SKM-1 treated with dmso at 0.1 percent for 144 hours (cell line): Measurements from ENCODE around the gene AGRN.
"Not testable (repeated sequence)": the region's sequence is repeated elsewhere in the genome, so short reads cannot be mapped to it uniquely, and the experiment has no call there.

ENCODE experiments used
- DNase-seq: peaks from one replicate; lab custom pipeline; 2025; ENCODE audit not compliant: unreplicated experiment; lab: John Stamatoyannopoulos, UW

AGRN gene

GRCh38 chr1:1065265-1065939 lies 45.5 kb downstream of the AGRN start:
- DNase-seq = no peak

DNA sequence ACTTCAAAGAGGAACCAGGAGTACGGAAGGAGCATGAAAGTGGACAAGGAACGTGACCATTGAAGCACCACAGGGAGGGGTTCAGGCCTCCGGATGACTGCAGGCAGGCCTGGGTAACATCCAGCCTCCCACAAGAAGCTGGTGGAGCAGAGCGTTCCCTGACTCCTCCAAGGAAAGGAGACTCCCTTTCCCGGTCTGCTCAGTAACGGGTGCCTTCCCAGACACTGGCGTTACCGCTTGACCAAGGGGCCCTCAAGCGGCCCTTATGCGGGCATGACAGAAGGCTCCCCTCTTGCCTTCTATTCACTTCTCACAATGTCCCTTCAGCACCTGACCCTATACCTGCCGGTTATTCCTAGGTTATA lies 46.0 kb downstream of the AGRN start:
- not testable (repeated sequence) for DNase-seq

DNA sequence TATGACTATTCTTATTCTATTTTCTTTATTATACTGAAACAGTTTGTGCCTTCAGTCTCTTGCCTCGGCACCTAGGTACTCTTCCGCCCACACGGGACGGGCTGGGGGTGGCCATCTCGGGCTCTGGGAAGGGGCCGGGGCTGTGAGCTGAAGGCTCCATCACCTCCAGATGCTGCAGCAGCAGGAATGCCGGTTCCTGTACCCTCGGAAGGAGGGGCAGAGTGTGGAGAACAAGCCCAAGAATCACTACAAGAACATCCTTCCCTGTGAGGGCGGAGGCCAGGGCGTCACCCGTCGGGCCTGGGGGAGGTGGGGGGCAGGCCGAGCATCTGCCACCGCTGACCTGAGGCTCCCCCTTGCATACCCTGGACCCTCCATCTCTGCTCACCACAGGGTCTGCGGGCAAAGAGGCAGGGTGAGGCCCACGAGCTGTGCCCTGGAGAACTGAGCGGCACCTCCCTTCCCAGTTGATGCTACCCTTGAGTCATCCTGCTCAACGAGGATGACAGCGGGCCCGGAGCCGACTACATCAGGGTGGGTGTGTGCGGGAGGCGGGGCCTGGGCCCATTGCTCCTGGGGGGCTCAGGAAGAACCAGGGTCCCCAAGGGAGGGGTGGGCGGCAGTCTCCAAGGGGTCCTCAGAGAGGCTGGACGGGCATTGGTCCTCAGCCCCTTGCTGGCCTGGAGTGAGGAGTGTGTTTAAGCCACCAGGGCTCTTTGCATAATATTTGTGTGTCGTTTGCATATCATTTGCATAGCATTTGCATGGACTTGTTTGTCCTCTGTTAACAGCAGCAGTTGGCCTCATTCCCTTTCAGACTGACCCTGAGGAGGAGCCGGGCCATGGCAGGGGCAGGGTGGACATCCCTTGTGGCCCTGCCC lies 46.7 kb downstream of the AGRN start:
- no peak for DNase-seq

DNA sequence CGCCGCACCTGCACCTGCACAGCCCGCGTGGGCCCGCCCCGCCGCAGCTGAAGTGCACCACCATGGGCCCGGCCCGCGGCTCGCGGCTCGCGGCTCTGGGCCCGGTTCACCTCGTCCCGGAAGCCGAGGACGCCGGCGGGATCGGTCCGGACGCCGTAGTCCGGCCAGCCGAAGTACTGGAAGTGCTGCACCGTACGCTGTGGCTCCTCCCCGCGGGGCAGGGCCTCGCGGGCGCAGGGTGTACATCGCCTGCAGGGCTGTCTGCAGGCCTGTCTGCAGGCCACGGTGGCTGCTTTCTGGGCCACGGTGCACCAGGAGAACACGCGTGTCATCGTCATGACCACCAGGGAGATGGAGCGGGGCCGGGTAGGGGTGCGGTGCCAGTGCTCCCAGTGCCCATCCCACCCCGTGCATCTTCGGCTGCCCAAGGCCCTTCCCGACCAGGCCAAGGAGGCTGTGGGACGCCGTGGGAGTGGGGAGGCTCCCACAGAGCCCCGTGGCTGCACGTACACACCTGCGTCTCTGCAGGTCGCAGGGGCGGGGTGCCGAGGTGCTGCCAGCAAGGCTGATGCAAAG lies 47.5 kb downstream of the AGRN start:
- no peak for DNase-seq

GRCh38 chr1:1067860-1068516 lies 48.1 kb downstream of the AGRN start:
- no peak for DNase-seq

DNA sequence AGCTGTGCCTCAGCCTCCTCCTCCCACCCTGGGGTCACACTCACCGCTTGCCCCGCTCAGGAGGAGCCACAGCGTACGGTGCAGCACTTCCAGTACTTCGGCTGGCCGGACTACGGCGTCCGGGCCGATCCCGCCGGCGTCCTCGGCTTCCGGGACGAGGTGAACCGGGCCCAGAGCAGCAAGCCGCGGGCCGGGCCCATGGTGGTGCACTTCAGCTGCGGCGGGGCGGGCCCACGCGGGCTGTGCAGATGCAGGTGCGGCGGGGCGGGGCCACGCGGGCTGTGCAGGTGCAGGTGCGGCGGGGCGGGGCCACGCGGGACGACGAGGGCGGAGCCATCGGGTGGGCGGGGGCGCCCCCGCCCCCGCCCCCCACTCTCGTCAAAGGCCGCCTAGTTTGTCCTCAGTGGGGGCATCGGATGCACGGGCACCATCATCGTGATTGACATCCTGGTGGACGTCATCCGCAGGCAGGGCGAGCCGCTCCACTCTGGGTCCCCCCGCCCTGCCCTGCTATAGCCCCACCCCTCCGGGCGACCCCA lies 48.7 kb downstream of the AGRN start:
- no peak for DNase-seq

GRCh38 chr1:1069056-1069710 lies 49.3 kb downstream of the AGRN start:
- peak; percentile 55 for DNase-seq

DNA sequence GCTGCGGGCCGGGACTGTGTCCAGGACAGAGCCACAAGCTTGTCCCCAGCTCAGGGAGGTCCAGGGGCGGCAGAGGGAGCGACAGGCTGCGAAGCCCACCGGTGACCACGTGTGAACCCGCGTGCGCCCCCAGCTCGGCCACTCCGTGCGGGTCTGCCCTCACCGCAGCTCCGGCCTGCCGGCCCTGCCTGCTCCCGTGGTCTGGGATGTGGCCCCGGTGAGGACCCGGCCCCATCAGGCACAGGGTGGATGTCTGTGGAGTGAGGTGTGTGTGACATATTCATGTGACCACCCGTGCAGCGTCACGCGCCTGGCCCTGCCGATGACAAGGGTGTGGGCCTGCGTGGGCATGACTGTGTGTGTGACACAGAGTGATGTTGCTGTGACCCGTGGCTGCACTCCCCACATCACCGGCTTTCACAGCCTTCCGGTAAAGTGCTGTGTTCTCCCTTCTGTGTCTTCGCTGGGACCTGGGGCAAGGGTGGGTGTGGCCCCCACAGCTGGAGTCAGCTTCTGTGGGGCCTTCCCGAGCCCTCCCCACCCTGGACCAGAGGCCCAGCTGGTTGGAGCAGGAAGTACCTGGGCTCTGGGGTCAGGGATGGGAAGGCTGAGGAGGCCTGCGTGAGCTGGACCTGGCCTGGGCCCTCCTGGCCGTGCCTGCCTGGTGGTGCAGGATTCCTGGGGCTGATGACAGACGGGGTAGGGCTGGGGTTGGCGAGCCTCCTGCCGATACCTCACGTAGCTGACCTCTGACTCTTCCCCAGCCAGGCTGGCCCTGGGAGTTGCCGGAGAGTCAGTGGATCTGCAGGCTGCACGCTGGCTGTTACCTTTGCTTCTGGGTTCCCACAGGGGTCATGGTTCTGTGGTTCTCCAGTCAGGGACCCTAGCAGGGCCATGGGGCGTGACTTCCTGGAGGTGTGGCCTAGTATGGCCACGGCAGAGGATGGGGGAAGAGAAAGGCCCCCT lies 50.1 kb downstream of the AGRN start:
- no peak for DNase-seq

GRCh38 chr1:1071486-1072298 lies 51.8 kb downstream of the AGRN start:
- no peak for DNase-seq

DNA sequence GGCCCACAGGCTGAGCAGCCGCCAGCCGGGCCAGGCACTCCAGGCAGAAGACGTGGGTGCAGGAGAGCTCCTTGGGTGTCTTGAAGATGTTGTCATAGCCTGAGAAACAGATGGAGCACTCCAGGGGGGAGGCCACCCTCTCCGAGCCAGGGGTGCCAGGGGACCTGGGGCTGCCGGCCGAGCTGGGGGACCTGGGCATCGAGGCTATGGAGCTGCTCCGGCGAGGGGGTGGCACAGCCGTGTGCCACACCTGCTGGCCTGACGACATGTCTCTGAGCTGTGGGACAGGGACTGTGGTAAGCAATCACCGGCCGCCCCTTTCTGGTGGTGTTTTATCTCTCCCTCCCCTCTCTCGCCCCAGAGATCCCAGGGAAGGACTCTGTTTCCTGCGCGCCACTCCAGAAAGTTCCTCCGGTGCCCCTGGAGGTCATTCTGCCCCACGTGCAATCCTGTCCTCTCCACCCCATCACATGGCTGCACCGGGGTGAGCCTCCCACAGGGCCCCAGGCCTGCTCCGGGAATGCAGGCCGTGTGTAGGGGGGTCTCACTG lies 52.5 kb downstream of the AGRN start:
- no peak for DNase-seq

GRCh38 chr1:1072849-1073742 lies 53.2 kb downstream of the AGRN start:
- DNase-seq = no peak

GRCh38 chr1:1073743-1074587 lies 54.0 kb downstream of the AGRN start, which contains the start of gene RNF223:
Gene RNF223, minus strand, starts transcription at chr1:1074306. Its CDS starts 1,740 bp downstream, at chr1:1072566.
- DNase-seq = no peak

GRCh38 chr1:1074631-1075147 lies 54.8 kb downstream of the AGRN start:
- DNase-seq = no peak

DNA sequence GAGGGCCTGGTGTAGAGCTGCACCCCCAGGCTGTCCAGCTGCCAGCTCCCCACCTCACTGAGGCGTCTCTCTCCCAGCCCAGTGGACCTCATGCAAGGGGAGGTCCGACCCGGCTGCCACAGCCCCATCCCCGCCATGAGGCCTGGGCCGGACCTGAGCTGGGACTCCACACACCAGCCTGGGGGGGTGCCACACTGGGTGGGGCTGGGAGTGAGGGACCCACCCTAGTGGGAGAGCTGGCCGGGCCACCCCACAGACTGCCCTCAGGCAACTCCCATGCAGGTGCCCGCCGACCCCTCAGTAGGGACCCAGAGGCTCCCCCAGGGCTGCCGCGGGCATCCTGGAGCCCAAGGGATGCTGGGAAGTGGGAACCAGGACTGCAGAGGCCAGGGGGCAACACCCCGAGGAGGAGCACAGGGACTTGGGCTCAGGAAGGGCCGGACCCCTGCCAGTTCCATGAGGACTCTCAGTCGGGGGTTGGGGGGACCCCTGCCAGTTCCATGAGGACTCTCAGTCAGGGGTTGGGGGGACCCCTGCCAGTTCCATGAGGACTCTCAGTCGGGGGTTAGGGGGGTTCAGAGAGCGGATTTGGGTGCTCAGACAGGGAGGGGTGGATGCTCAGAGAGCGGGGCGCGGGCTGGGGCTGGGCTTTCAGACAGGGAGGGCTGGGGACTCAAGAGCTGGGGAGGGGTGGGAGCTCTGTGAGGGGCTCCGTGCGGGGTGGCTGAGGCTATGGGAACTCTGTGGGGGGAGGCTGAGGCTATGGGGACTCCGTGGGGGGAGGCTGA lies 55.4 kb downstream of the AGRN start:
- DNase-seq = no peak

DNA sequence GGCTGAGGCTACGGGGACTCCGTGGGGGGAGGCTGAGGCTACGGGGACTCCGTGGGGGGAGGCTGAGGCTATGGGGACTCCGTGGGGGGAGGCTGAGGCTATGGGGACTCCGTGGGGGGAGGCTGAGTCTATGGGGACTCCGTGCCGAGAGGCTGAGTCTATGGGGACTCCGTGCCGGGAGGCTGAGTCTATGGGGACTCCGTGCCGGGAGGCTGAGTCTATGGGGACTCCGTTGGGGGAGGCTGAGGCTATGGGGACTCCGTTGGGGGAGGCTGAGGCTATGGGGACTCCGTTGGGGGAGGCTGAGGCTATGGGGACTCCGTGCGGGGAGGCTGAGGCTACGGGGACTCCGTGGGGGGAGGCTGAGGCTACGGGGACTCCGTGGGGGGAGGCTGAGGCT lies 57.5 kb downstream of the AGRN start:
- DNase-seq = not testable (repeated sequence)
